ENCODE data around the gene C1QTNF9. TPM values are rescaled to one million over a fixed set of nuclear protein-coding genes. Genes with fewer than 3 reads are reported as not detected.
A peak's percentile ranks its signal among the peaks of the same experiment; 100 is the strongest.
"Not testable (repeated sequence)": the region's sequence is repeated elsewhere in the genome, so short reads cannot be mapped to it uniquely, and the experiment has no call there.

C1QTNF9 gene
- total and polyA plus RNA-seq, 9 of the 15 experiments (the other 6 are each of a cell fraction or from before 2014, with no cell fraction given), result not detected

DNA sequence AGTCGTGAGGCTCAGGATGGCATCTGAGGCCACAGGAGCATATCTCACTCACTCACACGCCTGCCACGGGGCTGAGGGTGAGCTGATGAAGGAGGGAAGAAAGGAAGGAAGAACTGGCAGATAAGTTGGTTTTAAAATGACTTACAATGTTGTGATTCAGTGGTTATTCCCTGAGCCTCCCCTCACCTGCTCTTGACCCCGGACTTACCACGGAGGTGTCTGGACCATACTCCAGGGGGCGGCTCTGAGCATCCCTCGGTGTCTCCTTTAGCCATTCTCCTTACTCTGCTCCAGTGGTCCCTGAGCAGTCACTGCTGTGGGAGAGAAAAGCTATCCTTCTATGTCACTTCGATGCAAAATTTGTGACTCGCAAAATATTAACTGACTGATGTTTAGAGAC is 61.9 kb downstream of the C1QTNF9 start:
- H4K20me1 ChIP-seq (replicated peaks; ENCODE audit: control insufficient read depth, insufficient read depth, low read length); ATAC-seq; H3K9me1 ChIP-seq (ENCODE audit: control insufficient read depth, insufficient read depth, low read length); H3K36me3 ChIP-seq (ENCODE audit: control insufficient read depth, insufficient read depth, low read length); H2AFZ ChIP-seq (ENCODE audit: low read depth, low read length); H3K9me3 ChIP-seq (replicated peaks; ENCODE audit: control insufficient read depth, insufficient read depth, low read depth, low read length); H3K4me2 ChIP-seq (ENCODE audit: insufficient read depth, low read length); POLR2A ChIA-PET; H3K79me2 ChIP-seq (ENCODE audit: control insufficient read depth, insufficient read depth, low read length); H3K27me3 ChIP-seq (ENCODE audit: control insufficient read depth in 2 of 2, insufficient read depth in 2 of 2, low read length in 2 of 2); FAIRE-seq; H3K4me1 ChIP-seq (replicated peaks in 1 of 2; ENCODE audit: control insufficient read depth in 2 of 2, insufficient read depth in 2 of 2, low read length in 2 of 2); in situ Hi-C loops (cut with MboI); DNase-seq (ENCODE audit: extremely low read depth in 1 of 4, low spot score in 3 of 4); intact Hi-C loops (cut with micrococcal nuclease); BruUV-seq (replicated peaks); CTCF ChIA-PET (ENCODE audit: low intra/inter-chr PET ratio); H3K27ac ChIP-seq (ENCODE audit: extremely low read depth, low read depth, low read length); H3K4me3 ChIP-seq; H3K9ac ChIP-seq (ENCODE audit: insufficient read depth in 1 of 2, low read depth in 2 of 2, low read length in 2 of 2): not testable (repeated sequence)
- WGBS (ENCODE audit: insufficient coverage, low coverage, missing lambda C conversion rate), result 0% methylated on average over 2 of the region's 9 CpGs
- 0 out of 6 replicates have a peak, but pooled peaks of 1 of the 3 experiments have one; percentile 9 for TF ChIP-seq CTCF (IDR thresholded peaks at IDR 0.05 in 2 of 3, conservative IDR thresholded peaks at IDR 0.05 in 1 of 3; ENCODE audit: insufficient read depth in 2 of 3, low read depth in 1 of 3, low read length in 3 of 3)

Other genes with a start within 250 kb of the C1QTNF9 start
- 0.08 and 0.09 TPM in 2 replicates for gene SPATA13, start 148.9 kb upstream of the C1QTNF9 start, total RNA-seq (2014; rRNA removed)
- gene SPATA13, start 148.9 kb upstream of the C1QTNF9 start, total RNA-seq (2014; rRNA removed; fragmentation: Illumina TruSeq; extraction: Trizol), result 0.03 and 0.29 TPM in 2 replicates
- 0.04 and 0.14 TPM in 2 replicates for gene SPATA13, start 148.9 kb upstream of the C1QTNF9 start, total RNA-seq (2015; rRNA removed; fragmentation: Illumina TruSeq; extraction: Trizol)
- gene SPATA13, start 148.9 kb upstream of the C1QTNF9 start, total RNA-seq (2021), result 0.25 and 0.42 TPM in 2 replicates
- gene SPATA13, start 148.9 kb upstream of the C1QTNF9 start, polyA plus RNA-seq (2011; rRNA removed), result 0.03 and 0.99 TPM in 2 replicates
- gene SPATA13, start 148.9 kb upstream of the C1QTNF9 start, polyA plus RNA-seq (2014; fragmentation: Illumina TruSeq; extraction: Trizol), result 0.19 and 0.21 TPM in 2 replicates
- not detected for gene SPATA13, start 148.9 kb upstream of the C1QTNF9 start, polyA plus RNA-seq (2014; fragmentation: Nextera tagmentation; extraction: Ambion mirVana)
- gene SPATA13, start 148.9 kb upstream of the C1QTNF9 start, polyA plus RNA-seq (2014; rRNA removed), result 0.08 and 0.18 TPM in 2 replicates
- gene PARP4, start 203.2 kb downstream of the C1QTNF9 start, total RNA-seq (2014; rRNA removed), result 12.8 and 14.0 TPM in 2 replicates
- gene PARP4, start 203.2 kb downstream of the C1QTNF9 start, total RNA-seq (2014; rRNA removed; fragmentation: Illumina TruSeq; extraction: Trizol), result 19.9 and 21.0 TPM in 2 replicates
- gene PARP4, start 203.2 kb downstream of the C1QTNF9 start, total RNA-seq (2015; rRNA removed; fragmentation: Illumina TruSeq; extraction: Trizol), result 24.7 and 26.3 TPM in 2 replicates
- 18.8 and 19.3 TPM in 2 replicates for gene PARP4, start 203.2 kb downstream of the C1QTNF9 start, total RNA-seq (2021)
- gene PARP4, start 203.2 kb downstream of the C1QTNF9 start, polyA plus RNA-seq (2011; rRNA removed), result 17.3 and 21.9 TPM in 2 replicates
- gene PARP4, start 203.2 kb downstream of the C1QTNF9 start, polyA plus RNA-seq (2014; fragmentation: Illumina TruSeq; extraction: Trizol), result 18.4 and 21.4 TPM in 2 replicates
- gene PARP4, start 203.2 kb downstream of the C1QTNF9 start, polyA plus RNA-seq (2014; fragmentation: Nextera tagmentation; extraction: Ambion mirVana), result 10 to 100 TPM in 1 of 2 experiments, 1 to 10 TPM in 1; 6.3 to 16.0 TPM
- gene PARP4, start 203.2 kb downstream of the C1QTNF9 start, polyA plus RNA-seq (2014; rRNA removed), result 13.6 and 15.2 TPM in 2 replicates